ENCODE data around the gene SLC7A8. TPM values are rescaled to one million over a fixed set of nuclear protein-coding genes. Genes with fewer than 3 reads are reported as not detected.

The SLC7A8 gene
- total and polyA plus RNA-seq, 10 of the 15 experiments (the other 5 are each of a cell fraction or from before 2014, with no cell fraction given): 0.06 to 0.28 (median 0.21) TPM; not detected in 7

GRCh38 chr14:23101986-23102625 is 81.4 kb downstream of the SLC7A8 start:
- FAIRE-seq (no peak), DNase-seq (ENCODE audit: low read depth, low spot score) (no peak), ATAC-seq (no peak)
- BruUV-seq (replicated peaks): no TSS peak
- no peaks in the 10 kb centered on the region for H3K27me3 ChIP-seq (replicated peaks in 1 of 2; ENCODE audit: control insufficient read depth in 2 of 2, insufficient read depth in 2 of 2, low read length in 1 of 2)
- TF ChIP-seq POU2F2 (IDR thresholded peaks at IDR 0.05; ENCODE audit: borderline replicate concordance, low read depth, low read length): no peak
- H3K4me3 ChIP-seq: no peak overlapping the region
- ChIA-PET SMC1A (ENCODE audit: uncharacterized antibody, unreplicated experiment) (no interaction called here), POLR2A (no interaction called here), CTCF (interaction anchor here (2.0 to 5.8 kb wide), 3 partner anchors 19 to 33 kb away, joined by 5 to 28 read pairs (median 14); no protein-coding TSS in a partner anchor), RAD21 (ENCODE audit: unreplicated experiment) (interaction anchor here (2.0 kb wide), 1 partner anchor 34 kb away, joined by 6 read pairs; no protein-coding TSS in a partner anchor)
- no peak overlapping the region for H2AFZ ChIP-seq (ENCODE audit: control insufficient read depth, low read depth, low read length)
- no peak overlapping the region for H3K4me2 ChIP-seq (ENCODE audit: control insufficient read depth, insufficient read depth)
- no peak overlapping the region for H3K9ac ChIP-seq (ENCODE audit: control insufficient read depth, insufficient read depth, low read length)
- H4K20me1 ChIP-seq (ENCODE audit: control insufficient read depth, insufficient read depth): no peaks in the 10 kb centered on the region; the same call in 1 of the 2 replicates
- intact Hi-C loops (cut with micrococcal nuclease; ENCODE audit: unreplicated experiment) (no loop called here), in situ Hi-C loops (cut with MboI) (no loop called here)
- WGBS (ENCODE audit: insufficient coverage, insufficient replicate concordance, low lambda C conversion rate, missing lambda C conversion rate): 78% methylated on average over 10 of the region's 10 CpGs
- no peaks in the 10 kb centered on the region for H3K9me3 ChIP-seq (replicated peaks; ENCODE audit: control insufficient read depth, insufficient read depth, low read length)
- H3K27ac ChIP-seq (ENCODE audit: control insufficient read depth, insufficient read depth): no peak overlapping the region
- H3K36me3 ChIP-seq (ENCODE audit: control insufficient read depth in 2 of 2, insufficient read depth in 2 of 2, low read length in 1 of 2): peaks cover 0 to 8% of the 10 kb centered on the region in 2 experiments; a peak in 1 of 4 replicates
- peaks cover 8% of the 10 kb centered on the region for H3K79me2 ChIP-seq (ENCODE audit: control insufficient read depth, insufficient read depth, low read length)
- no peaks in the 10 kb centered on the region for H3K4me1 ChIP-seq (ENCODE audit: control insufficient read depth, insufficient read depth, low read length)

DNA sequence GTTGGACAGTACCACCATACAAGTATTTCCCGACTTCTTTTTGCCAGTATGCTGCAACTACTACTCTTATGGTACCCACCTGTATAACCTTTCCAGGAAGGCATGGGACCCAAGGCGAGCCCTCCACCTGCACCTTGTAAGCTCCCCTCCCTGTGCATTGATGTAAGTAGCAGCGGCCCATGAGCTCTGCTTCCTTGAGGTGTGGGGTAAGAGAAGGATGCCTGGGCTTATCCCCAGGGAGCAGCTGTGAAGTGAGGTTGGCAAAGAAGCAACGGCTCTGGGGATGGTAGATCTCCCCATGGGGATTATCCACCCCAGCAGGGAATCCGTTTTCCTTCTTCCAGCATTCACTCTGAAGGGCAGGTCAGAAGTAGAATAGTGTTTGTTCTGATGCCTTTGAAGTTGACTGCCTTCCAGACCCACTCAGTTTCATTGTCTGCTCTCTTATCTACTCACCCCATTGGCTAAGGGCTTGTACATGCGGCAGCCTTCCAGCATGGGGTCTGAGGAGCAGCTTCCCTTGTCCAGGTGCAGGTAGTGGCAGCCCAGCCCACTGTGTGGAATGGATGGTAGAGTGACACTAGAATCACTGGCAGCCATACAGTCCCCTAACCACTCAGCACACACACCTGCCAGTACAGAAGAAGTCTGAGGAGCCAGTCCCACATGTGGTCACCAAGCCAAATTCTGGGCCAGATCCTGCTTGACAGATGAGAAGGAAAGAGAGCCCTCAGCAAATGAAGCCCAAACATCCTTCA is 82.1 kb downstream of the SLC7A8 start:
- Histone ChIP-seq H3K36me3 (ENCODE audit: control insufficient read depth in 2 of 2, insufficient read depth in 2 of 2, low read length in 1 of 2) (peaks cover 0 to 8% of the 10 kb centered on the region in 2 experiments; a peak in 1 of 4 replicates), H3K9me3 (replicated peaks; ENCODE audit: control insufficient read depth, insufficient read depth, low read length) (no peaks in the 10 kb centered on the region), H3K79me2 (ENCODE audit: control insufficient read depth, insufficient read depth, low read length) (peaks cover 15% of the 10 kb centered on the region), H4K20me1 (ENCODE audit: control insufficient read depth, insufficient read depth) (no peaks in the 10 kb centered on the region; the same call in 1 of the 2 replicates), H3K27ac (ENCODE audit: control insufficient read depth, insufficient read depth) (no peak overlapping the region), H3K9ac (ENCODE audit: control insufficient read depth, insufficient read depth, low read length) (no peak overlapping the region), H3K4me2 (ENCODE audit: control insufficient read depth, insufficient read depth) (no peak overlapping the region), H3K4me1 (ENCODE audit: control insufficient read depth, insufficient read depth, low read length) (0 out of 2 replicates have a peak, but pooled peaks cover 3% of the 10 kb centered on the region), H3K27me3 (replicated peaks in 1 of 2; ENCODE audit: control insufficient read depth in 2 of 2, insufficient read depth in 2 of 2, low read length in 1 of 2) (no peaks in the 10 kb centered on the region), H3K4me3 (no peak overlapping the region), H2AFZ (ENCODE audit: control insufficient read depth, low read depth, low read length) (no peak overlapping the region)
- ChIA-PET CTCF (interaction anchor here (1.5 to 5.8 kb wide), 4 partner anchors 19 to 43 kb away, joined by 5 to 28 read pairs (median 10); partner anchors contain the start of gene CDH24), SMC1A (ENCODE audit: uncharacterized antibody, unreplicated experiment) (no interaction called here), RAD21 (ENCODE audit: unreplicated experiment) (interaction anchor here (2.0 kb wide), 1 partner anchor 33 kb away, joined by 6 read pairs; no protein-coding TSS in a partner anchor), POLR2A (no interaction called here)
- DNase-seq (ENCODE audit: low read depth, low spot score) (no peak), ATAC-seq (no peak), FAIRE-seq (no peak)
- intact Hi-C loops (cut with micrococcal nuclease; ENCODE audit: unreplicated experiment): no loop called here
- in situ Hi-C loops (cut with MboI): no loop called here
- BruUV-seq (replicated peaks): no TSS peak
- TF ChIP-seq, protein P1, sequence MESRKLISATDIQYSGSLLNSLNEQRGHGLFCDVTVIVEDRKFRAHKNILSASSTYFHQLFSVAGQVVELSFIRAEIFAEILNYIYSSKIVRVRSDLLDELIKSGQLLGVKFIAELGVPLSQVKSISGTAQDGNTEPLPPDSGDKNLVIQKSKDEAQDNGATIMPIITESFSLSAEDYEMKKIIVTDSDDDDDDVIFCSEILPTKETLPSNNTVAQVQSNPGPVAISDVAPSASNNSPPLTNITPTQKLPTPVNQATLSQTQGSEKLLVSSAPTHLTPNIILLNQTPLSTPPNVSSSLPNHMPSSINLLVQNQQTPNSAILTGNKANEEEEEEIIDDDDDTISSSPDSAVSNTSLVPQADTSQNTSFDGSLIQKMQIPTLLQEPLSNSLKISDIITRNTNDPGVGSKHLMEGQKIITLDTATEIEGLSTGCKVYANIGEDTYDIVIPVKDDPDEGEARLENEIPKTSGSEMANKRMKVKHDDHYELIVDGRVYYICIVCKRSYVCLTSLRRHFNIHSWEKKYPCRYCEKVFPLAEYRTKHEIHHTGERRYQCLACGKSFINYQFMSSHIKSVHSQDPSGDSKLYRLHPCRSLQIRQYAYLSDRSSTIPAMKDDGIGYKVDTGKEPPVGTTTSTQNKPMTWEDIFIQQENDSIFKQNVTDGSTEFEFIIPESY (IDR thresholded peaks at IDR 0.05): no peak
- TF ChIP-seq FOXM1 (IDR thresholded peaks at IDR 0.05; ENCODE audit: low read depth, low read length) (no peak), SUZ12 (IDR thresholded peaks at IDR 0.05; ENCODE audit: unreplicated experiment) (no peak), MEF2B (IDR thresholded peaks at IDR 0.05; ENCODE audit: partially characterized antibody, poor library complexity, severe bottlenecking) (no peak), PML (IDR thresholded peaks at IDR 0.05; ENCODE audit: low read length) (no peak), MTA3 (IDR thresholded peaks at IDR 0.05; ENCODE audit: borderline replicate concordance, low read length) (no peak)
- 68% methylated on average over 5 of the region's 6 CpGs for WGBS (ENCODE audit: insufficient coverage, insufficient replicate concordance, low lambda C conversion rate, missing lambda C conversion rate)

All from GM12878 (cell line).